Vagina (tissue), 2 donors: Measurements from ENCODE around the gene SLC31A1. TPM values are rescaled to one million over a fixed set of nuclear protein-coding genes. Genes with fewer than 3 reads are reported as not detected.
"Not testable (repeated sequence)": the region's sequence is repeated elsewhere in the genome, so short reads cannot be mapped to it uniquely, and the experiment has no call there.

Experiments
- DNase-seq, 2 donors: peaks; one replicate each; pipeline ENCODE4 v3.0.0-alpha.2; 2017; ENCODE audit errors: extremely low spot score in 2 of 2
- H3K27ac ChIP-seq: fragments of 200-600 bp; sonication (generic); one replicate; pipeline ENCODE4 v1.5.1; 2019
- H3K27me3 ChIP-seq: fragments of 200-600 bp; sonication (generic); one replicate; pipeline ENCODE4 v1.5.1; 2019
- H3K36me3 ChIP-seq, 2 donors: fragments of 200-600 bp; sonication (generic); one replicate each; pipeline ENCODE4 v1.5.1; 2017 to 2019
- H3K4me1 ChIP-seq: fragments of 200-600 bp; sonication (generic); one replicate; pipeline ENCODE4 v1.5.1; 2019
- H3K4me3 ChIP-seq, 2 donors: fragments of 200-600 bp; sonication (generic); 1 replicate in 1 of 2; 2 replicates in 1 of 2; pipeline ENCODE4 v1.5.1; 2016 to 2019
- H3K9me3 ChIP-seq: fragments of 200-600 bp; sonication (generic); one replicate; pipeline ENCODE4 v1.5.1; 2019
- POLR2A ChIP-seq, 2 donors: fragments of 450-650 bp; IDR thresholded peaks; one replicate each; pipeline ENCODE4 v1.6.1; 2017; ENCODE audit warnings: antibody characterized with exemption in 2 of 2, mild to moderate bottlenecking in 2 of 2, moderate library complexity in 2 of 2
- POLR2AphosphoS5 ChIP-seq, 2 donors: sonication (generic); formaldehyde crosslinking; IDR thresholded peaks; one replicate each; pipeline ENCODE4 v1.9.0; 2017; ENCODE audit warnings: antibody characterized with exemption in 2 of 2, mild to moderate bottlenecking in 2 of 2, low read depth in 1 of 2; ENCODE audit not compliant: insufficient read depth in 1 of 2
- intact Hi-C: fragments of 100-400 bp; cut with DNase I; formaldehyde crosslinking; loops from one replicate; pipeline ENCODE4 v1.15.1; 2023
- total RNA-seq: library from RNA; depleted of rRNA; stranded (reverse); fragments of >200 nt; gene quantifications from one replicate; pipeline ENCODE4 v1.2.3, GENCODE V29; 2016
- TF ChIP-seq, protein P1 (sequence below), 3 experiments: fragments of 450-650 bp in 2 of 3; fragments of 200-600 bp in 1 of 3; sonication (generic) in 1 of 3; IDR thresholded peaks; one replicate each; pipeline ENCODE4 v1.5.1; 2017 to 2019; ENCODE audit warnings: antibody characterized with exemption in 3 of 3, mild to moderate bottlenecking in 2 of 3, moderate library complexity in 2 of 3

SLC31A1 gene
- total RNA-seq, 1 donor from 2014 or later: 9.3 TPM

GRCh38 chr9:113278840-113279239 is 57.5 kb downstream of the SLC31A1 start:
- no peak for TF ChIP-seq POLR2AphosphoS5 (IDR thresholded peaks at IDR 0.05; ENCODE audit: insufficient read depth in 1 of 2, low read depth in 1 of 2)
- no peak for TF ChIP-seq POLR2A (IDR thresholded peaks at IDR 0.05)
- TF ChIP-seq, protein P1, sequence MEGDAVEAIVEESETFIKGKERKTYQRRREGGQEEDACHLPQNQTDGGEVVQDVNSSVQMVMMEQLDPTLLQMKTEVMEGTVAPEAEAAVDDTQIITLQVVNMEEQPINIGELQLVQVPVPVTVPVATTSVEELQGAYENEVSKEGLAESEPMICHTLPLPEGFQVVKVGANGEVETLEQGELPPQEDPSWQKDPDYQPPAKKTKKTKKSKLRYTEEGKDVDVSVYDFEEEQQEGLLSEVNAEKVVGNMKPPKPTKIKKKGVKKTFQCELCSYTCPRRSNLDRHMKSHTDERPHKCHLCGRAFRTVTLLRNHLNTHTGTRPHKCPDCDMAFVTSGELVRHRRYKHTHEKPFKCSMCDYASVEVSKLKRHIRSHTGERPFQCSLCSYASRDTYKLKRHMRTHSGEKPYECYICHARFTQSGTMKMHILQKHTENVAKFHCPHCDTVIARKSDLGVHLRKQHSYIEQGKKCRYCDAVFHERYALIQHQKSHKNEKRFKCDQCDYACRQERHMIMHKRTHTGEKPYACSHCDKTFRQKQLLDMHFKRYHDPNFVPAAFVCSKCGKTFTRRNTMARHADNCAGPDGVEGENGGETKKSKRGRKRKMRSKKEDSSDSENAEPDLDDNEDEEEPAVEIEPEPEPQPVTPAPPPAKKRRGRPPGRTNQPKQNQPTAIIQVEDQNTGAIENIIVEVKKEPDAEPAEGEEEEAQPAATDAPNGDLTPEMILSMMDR (IDR thresholded peaks at IDR 0.05): no peak

GRCh38 chr9:113281356-113281755 is 60.0 kb downstream of the SLC31A1 start:
- TF ChIP-seq, protein P1 (IDR thresholded peaks at IDR 0.05): no peak
- TF ChIP-seq POLR2AphosphoS5 (IDR thresholded peaks at IDR 0.05; ENCODE audit: insufficient read depth in 1 of 2, low read depth in 1 of 2) (no peak), POLR2A (IDR thresholded peaks at IDR 0.05) (no peak)
- no peaks in the 10 kb centered on the region for H3K9me3 ChIP-seq
- intact Hi-C loops: no loop called here
- no peak for DNase-seq
- H3K4me1 ChIP-seq: peaks cover 16% of the 10 kb centered on the region
- no peaks in the 10 kb centered on the region for H3K27me3 ChIP-seq
- no peak overlapping the region for H3K4me3 ChIP-seq
- H3K36me3 ChIP-seq: peaks cover 0 to 90% of the 10 kb centered on the region in 2 donors
- H3K27ac ChIP-seq: no peak overlapping the region

More at GRCh38 chr9:113278840-113279239, 57.5 kb downstream of the SLC31A1 start:
- no peak for DNase-seq
- no peak overlapping the region for H3K4me3 ChIP-seq
- peaks cover 0 to 69% of the 10 kb centered on the region in 2 donors for H3K36me3 ChIP-seq
- intact Hi-C loops: no loop called here
- no peaks in the 10 kb centered on the region for H3K27me3 ChIP-seq
- no peaks in the 10 kb centered on the region for H3K9me3 ChIP-seq
- H3K4me1 ChIP-seq: peaks cover 31% of the 10 kb centered on the region
- H3K27ac ChIP-seq: no peak overlapping the region

GRCh38 chr9:113289091-113289490 is 67.7 kb downstream of the SLC31A1 start:
- no peak overlapping the region for H3K4me3 ChIP-seq
- no peaks in the 10 kb centered on the region for H3K4me1 ChIP-seq
- no peaks in the 10 kb centered on the region for H3K9me3 ChIP-seq
- H3K36me3 ChIP-seq: peaks cover 2 to 76% of the 10 kb centered on the region in 2 donors
- TF ChIP-seq, protein P1 (IDR thresholded peaks at IDR 0.05): no peak
- no peak for TF ChIP-seq POLR2AphosphoS5 (IDR thresholded peaks at IDR 0.05; ENCODE audit: insufficient read depth in 1 of 2, low read depth in 1 of 2)
- TF ChIP-seq POLR2A (IDR thresholded peaks at IDR 0.05): no peak
- H3K27ac ChIP-seq: no peak overlapping the region
- intact Hi-C loops: no loop called here
- H3K27me3 ChIP-seq: no peaks in the 10 kb centered on the region
- DNase-seq: no peak

GRCh38 chr9:113290052-113290607 is 68.8 kb downstream of the SLC31A1 start:
- Histone ChIP-seq H3K27me3 (no peaks in the 10 kb centered on the region), H3K4me3 (no peak overlapping the region), H3K4me1 (no peaks in the 10 kb centered on the region), H3K36me3 (peaks cover 2 to 67% of the 10 kb centered on the region in 2 donors), H3K27ac (no peak overlapping the region), H3K9me3 (no peaks in the 10 kb centered on the region)
- no peak for TF ChIP-seq POLR2A (IDR thresholded peaks at IDR 0.05)
- TF ChIP-seq, protein P1 (IDR thresholded peaks at IDR 0.05): no peak
- no peak for TF ChIP-seq POLR2AphosphoS5 (IDR thresholded peaks at IDR 0.05; ENCODE audit: insufficient read depth in 1 of 2, low read depth in 1 of 2)
- DNase-seq: no peak
- intact Hi-C loops: no loop called here

GRCh38 chr9:113293285-113293878 is 72.0 kb downstream of the SLC31A1 start:
- TF ChIP-seq POLR2A (IDR thresholded peaks at IDR 0.05): no peak
- TF ChIP-seq POLR2AphosphoS5 (IDR thresholded peaks at IDR 0.05; ENCODE audit: insufficient read depth in 1 of 2, low read depth in 1 of 2): no peak
- TF ChIP-seq, protein P1 (IDR thresholded peaks at IDR 0.05): no peak
- intact Hi-C loops: no loop called here
- Histone ChIP-seq H3K36me3 (peaks cover 2 to 42% of the 10 kb centered on the region in 2 donors), H3K27ac (no peak overlapping the region), H3K4me1 (no peaks in the 10 kb centered on the region), H3K9me3 (no peaks in the 10 kb centered on the region), H3K27me3 (no peaks in the 10 kb centered on the region), H3K4me3 (no peak overlapping the region)
- no peak for DNase-seq

GRCh38 chr9:113296247-113296646 is 74.9 kb downstream of the SLC31A1 start:
- not testable (repeated sequence) for DNase-seq, H3K4me3 ChIP-seq, H3K27me3 ChIP-seq, H3K4me1 ChIP-seq, H3K9me3 ChIP-seq, H3K27ac ChIP-seq
- peaks cover under 1 to 13% of the 10 kb centered on the region in 2 donors for H3K36me3 ChIP-seq
- intact Hi-C loops: loop anchor here (5.0 kb wide), 1 partner anchor 629 kb away; no protein-coding TSS in a partner anchor
